Activated CD8-positive, alpha-beta memory T cell treated with anti-CD3 and anti-CD28 coated beads, Interleukin-2, amount 50 U/mL, for 4 hours (primary cell): ENCODE measurements around the gene NCAPD3.
"Not testable (repeated sequence)": the region's sequence is repeated elsewhere in the genome, so short reads cannot be mapped to it uniquely, and the experiment has no call there.

ENCODE experiments used
- DNase-seq: peaks from one replicate; pipeline ENCODE4 v3.0.0-alpha.2; 2020

Gene NCAPD3, protein sequence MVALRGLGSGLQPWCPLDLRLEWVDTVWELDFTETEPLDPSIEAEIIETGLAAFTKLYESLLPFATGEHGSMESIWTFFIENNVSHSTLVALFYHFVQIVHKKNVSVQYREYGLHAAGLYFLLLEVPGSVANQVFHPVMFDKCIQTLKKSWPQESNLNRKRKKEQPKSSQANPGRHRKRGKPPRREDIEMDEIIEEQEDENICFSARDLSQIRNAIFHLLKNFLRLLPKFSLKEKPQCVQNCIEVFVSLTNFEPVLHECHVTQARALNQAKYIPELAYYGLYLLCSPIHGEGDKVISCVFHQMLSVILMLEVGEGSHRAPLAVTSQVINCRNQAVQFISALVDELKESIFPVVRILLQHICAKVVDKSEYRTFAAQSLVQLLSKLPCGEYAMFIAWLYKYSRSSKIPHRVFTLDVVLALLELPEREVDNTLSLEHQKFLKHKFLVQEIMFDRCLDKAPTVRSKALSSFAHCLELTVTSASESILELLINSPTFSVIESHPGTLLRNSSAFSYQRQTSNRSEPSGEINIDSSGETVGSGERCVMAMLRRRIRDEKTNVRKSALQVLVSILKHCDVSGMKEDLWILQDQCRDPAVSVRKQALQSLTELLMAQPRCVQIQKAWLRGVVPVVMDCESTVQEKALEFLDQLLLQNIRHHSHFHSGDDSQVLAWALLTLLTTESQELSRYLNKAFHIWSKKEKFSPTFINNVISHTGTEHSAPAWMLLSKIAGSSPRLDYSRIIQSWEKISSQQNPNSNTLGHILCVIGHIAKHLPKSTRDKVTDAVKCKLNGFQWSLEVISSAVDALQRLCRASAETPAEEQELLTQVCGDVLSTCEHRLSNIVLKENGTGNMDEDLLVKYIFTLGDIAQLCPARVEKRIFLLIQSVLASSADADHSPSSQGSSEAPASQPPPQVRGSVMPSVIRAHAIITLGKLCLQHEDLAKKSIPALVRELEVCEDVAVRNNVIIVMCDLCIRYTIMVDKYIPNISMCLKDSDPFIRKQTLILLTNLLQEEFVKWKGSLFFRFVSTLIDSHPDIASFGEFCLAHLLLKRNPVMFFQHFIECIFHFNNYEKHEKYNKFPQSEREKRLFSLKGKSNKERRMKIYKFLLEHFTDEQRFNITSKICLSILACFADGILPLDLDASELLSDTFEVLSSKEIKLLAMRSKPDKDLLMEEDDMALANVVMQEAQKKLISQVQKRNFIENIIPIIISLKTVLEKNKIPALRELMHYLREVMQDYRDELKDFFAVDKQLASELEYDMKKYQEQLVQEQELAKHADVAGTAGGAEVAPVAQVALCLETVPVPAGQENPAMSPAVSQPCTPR (N-terminal part only)

DNA sequence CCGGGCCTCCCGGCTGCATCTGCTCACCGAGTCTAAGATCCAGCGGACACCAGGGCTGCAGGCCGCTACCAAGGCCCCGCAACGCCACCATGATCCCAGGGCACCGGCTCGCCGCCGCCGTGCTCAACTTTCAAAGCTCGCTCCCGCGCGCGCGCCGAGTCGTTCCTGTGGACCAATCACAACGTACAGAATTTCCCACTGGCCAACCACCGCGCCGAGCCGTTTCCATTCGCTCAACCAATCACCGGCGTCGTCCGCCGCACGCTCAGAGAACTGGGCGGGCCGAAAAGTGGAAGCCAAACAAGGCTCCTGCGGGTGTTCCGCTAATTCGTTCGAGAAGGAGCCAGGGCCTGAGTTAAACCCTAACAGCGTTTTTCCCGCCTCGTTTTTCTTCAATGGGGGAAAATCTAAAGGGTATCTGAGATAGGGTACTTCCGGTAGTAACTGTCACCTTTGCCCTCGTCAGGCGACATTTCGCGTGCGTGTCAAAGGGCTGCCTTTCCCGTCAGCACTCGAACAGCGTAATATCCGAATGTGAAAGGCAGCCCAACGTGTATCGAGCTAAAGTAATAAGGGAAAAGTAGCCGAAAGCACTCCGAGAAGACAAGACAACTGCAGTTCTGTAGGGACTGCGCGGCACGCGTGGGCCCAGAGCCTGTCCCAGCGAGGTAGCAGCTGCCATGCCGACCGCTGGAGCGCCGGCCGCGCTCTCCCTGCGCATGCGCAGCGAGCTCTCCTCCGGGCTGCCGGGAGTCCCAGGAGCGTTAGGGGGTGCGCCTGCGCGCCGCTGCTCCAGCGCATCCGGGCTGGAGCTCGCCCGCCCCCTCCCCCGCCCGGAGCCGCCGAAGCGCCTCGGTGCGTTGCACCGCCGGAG, at the start of gene NCAPD3, which contains the start of gene VPS26B:
Gene NCAPD3 (minus strand): TSS at position 132 of the 874 bp plus-strand sequence. CDS start 41 bp downstream, at position 91.
Gene VPS26B (plus strand): TSS at position 836 of the 874 bp plus-strand sequence. CDS start 452 bp downstream, outside the sequence.
- peak; percentile 94 for DNase-seq

DNA sequence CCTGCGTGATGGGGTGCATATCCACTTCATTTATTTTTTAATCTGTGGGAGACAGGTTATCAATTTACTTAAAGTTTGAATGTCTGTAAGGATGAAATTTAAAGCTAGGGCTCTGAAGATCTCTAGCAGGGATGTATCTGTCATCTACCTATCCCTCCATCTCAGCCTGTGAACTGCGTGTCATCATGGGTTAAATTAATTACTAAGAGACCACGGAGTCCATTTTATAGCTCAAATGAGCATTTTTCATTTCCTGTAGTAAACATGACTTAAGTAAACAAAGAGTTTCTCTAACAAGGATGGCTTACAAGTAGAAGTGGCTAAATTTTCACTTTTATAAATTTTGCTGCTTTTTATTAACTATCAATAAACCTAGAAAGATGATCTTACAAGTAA, 49.5 kb upstream of the NCAPD3 start:
- DNase-seq: no peak

DNA sequence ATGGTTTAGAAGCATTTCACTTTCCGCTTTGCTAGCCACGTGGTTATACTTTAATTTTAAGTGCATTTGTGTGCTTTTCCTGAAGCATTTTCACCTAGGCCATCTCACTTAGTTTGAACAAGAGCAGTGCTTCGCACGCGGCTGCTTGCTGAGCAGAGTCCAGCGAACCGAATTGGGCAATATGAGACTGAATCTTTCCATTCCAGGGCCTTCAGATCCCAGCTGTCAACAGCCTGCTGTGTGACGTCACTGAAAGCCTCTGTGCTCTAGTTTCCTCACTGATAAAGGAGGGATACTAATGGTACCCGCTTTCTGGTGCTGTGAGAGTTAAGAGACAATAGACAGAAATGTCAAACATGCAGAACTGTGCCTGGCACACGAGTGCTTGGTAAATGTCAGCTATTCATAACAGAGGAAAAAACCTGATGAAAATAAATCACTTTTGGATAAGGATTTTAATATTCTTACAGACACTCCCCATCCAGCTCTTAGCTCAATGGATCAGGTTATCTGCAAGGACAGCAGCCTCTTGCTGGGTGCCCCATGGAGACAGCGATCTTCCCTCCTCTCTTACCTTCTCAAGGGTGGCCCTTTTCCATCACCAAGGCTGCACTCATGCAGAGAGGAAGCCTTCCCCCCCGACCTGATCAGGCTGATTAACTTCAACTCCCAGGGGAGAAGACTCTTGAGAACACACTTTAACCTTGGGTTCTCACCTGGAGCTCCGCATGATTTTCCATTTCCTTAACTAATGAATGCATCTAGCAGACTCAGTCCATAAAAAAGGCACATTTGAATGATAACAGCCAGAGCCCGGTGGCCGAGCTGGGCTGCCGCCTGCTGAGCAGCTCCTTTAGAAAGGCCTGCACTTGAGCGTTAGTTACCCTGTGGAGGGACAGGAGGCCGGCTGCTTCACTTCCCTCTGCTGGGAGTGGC, 48.9 kb upstream of the NCAPD3 start:
- no peak for DNase-seq

DNA sequence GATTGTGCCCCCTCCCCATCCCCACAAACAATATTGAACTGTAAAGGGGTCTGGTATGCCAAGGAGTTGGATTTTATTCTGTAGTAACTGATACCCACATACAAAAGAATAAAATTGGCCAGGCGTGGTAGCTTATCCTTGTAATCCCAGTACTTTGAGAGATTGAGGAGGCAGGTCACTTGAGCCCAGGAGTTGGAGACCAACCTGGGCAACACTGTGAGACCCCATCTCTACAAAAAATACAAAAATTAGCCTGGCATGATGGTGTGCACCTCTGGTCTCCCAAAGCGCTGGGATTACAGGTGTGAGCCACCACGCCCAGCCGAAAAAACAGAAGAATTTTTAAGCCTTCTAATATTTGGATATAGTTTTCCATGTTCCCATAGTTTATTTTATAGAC, 48.2 kb upstream of the NCAPD3 start:
- DNase-seq: no peak

DNA sequence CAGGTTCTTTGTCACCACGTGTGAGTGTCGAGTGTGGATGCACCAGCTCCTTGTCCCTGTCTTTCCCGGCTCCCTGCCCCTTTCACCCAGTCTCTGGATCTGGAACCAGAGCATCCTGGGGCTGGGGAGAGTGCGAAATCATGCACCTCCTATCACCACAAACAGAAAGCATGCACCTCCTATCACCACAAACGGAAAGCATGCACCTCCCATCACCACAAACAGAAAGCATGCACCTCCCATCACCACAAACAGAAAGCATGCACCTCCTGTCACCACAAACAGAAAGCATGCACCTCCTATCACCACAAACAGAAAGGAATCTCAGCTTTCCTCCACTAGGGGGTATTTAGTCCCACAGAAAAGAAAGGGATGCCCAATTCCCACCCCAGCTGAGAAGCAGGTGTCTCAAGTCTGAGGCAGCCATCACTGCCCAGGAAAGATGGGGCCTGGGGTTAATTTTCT, 46.5 kb upstream of the NCAPD3 start:
- DNase-seq: no peak

DNA sequence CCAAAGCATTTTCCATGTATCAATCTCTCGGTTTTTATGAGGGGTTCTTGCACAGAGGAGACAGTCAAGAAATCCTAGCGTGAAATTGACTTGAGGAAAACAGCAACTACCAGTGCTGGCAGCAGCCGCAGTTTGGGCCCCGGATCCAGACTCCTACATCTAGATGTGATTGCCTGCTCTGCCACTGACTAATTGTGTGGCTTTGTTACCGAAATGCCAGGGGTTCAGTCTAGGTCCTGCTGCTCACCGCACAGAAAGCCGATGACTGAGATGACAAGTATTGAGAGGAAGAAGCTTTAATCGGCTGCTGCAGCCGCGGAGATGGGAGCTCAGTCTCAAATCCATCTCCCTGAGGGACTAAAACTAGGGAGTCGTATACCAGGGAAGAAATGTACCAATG, 44.2 kb upstream of the NCAPD3 start:
- no peak for DNase-seq

DNA sequence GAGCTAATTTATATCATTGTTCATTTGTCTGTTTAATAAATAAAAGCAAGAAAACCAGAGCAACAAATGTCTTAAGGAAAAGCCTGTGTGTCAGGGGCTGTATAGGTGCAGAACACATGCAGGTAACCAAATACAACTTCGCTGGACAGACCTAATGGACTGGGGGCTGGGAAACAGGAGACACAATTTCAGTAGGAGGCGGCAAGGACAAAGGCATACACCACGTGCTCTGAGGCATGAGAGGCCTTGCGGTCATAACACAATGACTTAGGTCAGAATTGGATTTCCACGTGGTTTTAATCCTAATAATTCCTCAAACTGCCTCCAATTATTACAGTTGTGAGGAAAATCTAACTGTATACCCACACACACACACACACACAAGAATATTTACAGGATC, 43.7 kb upstream of the NCAPD3 start:
- DNase-seq: no peak

DNA sequence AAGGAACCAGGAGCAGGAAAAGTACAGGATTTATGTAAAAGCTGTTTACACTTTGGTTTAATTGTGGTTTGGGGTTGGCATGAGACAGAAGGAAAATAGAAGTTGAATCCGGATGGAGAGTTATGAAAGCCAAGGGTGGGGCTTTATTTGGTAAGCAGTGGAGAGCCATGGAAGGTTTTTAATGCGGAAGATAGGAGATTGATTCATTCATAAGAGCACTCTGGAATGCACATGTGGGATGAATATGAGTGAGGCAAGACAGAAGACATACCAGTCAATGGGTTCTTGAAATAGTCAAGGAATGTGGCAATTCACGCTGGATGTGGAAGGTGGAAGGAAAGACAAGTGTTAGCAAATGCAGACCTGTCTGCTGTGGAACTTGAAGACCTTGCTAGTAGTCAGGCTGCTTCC, 43.1 kb upstream of the NCAPD3 start:
- DNase-seq: no peak

DNA sequence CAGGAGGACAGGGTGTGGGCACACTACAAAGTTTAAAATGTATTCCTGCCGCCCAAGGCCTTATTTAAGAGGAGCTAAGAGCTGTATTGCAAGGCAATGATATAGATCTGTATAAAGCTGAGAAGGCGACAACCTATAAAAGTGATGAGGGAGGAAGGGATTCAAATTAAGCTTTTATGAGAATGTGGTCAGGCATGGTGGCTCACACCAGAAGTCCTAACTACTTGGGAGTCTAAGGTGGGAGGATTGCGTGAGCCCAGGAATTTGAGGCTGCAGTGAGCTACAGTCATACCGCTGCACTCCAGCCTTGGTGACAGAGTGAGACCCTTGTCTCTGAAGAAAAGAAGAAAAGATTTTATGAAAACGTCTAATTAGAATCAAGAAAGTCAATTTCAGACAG, 42.7 kb upstream of the NCAPD3 start:
- DNase-seq: no peak

DNA sequence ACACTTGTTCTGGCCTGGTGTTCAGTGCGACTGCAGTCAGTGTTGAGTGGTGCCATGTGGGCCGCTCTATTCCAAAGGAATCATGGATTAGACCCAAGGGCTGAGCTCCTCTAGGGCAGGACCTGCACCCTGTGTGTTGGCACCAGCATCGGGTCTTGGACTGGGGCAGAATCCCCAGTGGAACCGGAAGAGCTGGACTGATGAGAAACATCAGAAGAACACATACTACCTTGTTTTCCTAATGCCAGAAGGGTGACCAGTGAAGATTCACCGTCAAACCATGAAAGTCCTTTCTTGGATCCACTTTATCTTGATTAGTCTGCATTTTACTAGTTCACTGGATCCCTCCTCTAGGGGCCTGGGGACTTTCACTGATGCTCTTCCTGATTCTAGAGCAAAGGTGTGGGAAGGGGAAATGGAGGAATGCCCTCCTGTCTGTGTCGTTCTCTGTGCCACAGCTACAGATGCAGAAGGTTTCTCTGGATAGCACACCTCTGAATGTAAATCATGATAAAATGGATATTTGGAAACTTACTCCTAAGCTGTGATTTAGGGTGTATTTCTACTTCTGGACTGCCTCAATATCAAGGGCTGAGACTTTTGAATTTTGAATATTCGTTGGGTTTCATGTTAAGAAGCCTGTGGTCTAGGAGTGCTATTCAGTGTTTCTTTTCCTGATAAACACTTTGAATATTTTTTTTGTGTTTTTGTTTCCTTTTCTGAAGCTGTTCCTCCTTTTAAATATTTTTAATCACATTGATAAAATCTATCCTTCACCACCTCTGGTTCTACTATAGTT, 41.4 kb upstream of the NCAPD3 start:
- no peak for DNase-seq

DNA sequence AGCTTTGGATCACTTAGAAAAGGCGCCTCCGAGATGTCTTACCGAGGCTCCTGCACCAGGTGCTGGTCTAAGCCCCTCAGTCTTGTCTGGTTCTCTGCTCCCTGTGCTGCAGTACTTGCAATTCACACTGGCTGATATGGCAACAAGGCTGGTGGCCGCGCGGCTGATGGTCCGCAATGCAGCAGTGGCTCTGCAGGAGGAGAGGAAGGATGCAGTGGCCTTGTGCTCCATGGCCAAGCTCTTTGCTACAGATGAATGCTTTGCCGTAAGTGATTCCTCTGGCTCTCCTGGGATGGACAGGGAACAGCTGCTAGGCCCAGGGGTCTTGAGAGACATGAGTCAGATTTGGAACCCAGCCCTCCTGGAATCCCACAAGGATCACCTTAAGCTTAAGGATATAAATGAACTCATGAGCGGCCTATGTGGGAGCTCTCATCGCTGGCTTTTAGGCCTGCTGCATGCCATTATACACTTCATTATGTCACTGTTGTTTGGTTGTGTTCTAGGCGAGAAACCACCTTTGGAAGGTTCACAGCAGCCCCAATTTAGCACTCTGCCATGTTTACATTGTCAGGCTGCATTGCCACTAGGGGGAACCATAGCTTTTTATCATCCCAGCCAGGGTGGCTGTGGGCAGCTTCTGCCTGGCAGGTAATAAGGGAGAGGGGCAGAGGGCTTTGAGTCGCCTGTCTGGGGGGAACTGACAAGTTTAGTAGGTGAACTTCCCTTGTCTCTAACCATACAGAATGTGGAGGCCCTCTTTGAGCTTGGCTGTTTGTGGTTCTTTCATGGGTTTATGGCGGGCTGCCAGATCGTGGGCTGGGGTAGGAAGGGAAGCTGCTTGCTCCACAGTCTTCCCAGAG, 38.1 kb upstream of the NCAPD3 start:
- peak; percentile 29 for DNase-seq

DNA sequence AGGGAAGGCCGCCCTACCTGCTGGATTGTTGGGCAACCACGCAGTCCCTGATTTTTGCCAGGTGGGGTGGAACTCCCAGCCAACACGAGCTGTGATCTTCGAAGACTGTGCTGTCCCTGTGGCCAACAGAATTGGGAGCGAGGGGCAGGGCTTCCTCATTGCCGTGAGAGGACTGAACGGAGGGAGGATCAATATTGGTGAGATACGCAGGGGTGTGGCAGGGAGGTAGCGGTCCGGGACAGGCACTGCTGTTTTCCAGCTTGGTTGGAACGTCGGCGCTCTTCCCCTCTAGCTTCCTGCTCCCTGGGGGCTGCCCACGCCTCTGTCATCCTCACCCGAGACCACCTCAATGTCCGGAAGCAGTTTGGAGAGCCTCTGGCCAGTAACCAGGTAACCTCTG, 37.2 kb upstream of the NCAPD3 start:
- no peak for DNase-seq

DNA sequence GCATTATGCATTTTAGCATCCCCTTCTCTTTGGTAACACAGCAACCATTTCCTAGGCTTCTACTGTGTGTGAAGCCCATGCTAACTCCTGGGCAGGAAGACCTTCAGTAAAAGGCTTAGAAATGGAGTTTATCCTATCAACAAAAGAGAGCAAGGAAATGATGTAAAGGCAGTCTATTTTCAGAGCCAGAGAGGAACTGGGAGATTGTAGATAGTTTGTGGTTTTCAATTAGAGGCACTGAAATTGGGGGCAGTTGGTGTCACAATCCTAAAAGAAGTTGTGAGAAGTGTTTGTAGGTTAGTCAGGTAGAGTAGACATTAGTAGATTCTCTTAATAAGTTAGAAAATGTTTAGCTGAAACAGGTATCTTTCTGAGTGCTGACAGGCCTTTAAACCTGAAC, 36.7 kb upstream of the NCAPD3 start:
- DNase-seq: no peak

DNA sequence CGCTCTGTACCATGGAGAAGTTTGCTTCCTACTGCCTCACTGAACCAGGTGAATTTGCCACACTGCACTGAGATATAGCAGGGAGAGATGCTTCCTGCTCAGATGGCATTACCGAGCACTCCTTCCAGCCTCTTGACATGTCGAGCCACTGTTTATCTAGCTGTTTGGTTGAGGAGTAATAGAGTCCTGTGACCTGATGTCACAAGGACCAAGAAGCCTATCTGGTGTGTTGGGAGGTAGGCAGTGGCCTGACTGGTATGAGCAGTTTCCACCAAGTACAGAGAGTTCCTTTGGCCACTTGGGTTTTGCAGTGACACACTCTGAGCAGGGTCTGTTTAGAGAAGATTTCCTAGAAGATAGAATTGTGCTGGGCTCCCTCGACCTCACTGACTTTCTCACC, 34.8 kb upstream of the NCAPD3 start:
- DNase-seq: no peak

DNA sequence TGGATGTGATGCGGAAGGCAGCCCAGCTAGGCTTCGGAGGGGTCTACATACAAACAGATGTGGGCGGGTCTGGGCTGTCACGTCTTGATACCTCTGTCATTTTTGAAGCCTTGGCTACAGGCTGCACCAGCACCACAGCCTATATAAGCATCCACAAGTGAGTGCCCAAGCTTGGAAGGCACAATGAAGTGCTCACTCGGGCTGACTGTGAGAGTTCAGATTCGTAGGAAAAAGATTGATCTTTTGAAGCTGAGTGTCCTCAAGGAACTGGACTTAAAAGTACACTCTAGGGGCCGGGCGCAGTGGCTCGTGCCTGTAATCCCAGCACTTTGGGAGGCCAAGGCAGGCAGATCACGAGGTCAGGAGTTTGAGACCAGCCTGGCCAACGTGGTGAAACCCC, 33.3 kb upstream of the NCAPD3 start:
- no peak for DNase-seq

DNA sequence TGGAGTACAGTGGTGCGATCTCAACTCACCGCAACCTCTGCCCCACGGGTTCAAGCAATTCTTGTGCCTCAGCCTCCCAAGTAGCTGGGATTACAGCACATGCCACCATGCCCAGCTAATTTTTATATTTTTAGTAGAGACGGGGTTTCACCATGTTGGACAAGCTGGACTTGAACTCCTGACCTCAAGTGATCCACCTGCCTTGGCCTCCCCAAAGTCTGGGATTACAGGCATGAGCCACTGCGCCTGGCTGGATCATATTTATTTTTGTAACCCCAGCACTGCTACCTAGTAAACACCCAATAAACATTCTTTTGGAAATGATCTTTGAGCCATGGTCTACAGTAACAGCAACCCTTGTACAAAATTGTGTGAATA, 31.4 kb upstream of the NCAPD3 start:
- not testable (repeated sequence) for DNase-seq

DNA sequence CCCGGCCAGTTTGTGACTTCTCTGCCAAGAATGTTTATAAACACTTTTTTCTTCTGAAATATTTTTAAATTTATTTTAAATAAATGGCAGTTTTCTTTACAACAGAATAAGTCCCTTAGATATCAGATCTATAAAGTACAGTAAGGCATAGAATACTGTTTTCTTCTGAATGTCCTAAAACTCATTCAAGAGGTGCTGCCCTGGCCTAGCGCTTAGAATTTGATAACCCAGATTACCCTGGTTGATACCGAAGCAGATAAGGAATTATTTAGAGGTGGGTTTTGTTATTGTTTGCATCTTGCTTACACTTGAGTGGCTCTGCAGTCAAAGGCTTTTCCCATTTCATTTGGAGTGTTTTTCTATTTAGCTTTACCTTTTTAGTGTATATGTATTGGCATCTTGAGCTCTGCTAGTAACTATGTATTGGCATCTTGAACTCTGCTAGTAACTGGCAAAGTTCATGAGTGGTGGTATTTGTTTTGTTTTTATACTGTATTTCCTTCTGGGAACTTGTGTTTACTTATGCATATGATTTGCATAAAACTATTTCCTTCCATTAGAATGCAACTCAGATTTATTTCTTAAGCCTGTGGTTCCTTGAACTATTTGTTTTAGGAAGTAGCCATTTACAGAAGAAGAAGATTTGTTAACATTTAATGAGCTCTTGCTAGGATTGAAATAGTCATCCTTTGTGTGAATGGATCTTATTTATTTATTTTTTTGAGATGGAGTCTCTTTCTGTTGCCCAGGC, 30.8 kb upstream of the NCAPD3 start:
- DNase-seq: no peak
